HG02642 (cell line): ENCODE measurements around the gene RAB8A.

Experiments used
- ATAC-seq: cut with Tn5 transposase; IDR thresholded peaks from one replicate; pipeline ENCODE4 v1.9.1; 2021; ENCODE audit warnings: mild to moderate bottlenecking; ENCODE audit not compliant: unreplicated experiment, poor library complexity

Gene RAB8A

GRCh38 chr19:16111160-16111908, at the start of gene RAB8A:
Gene RAB8A, plus strand, starts transcription at chr19:16111889. Its CDS starts 13 bp downstream, at chr19:16111902.
- ATAC-seq = peak; percentile 93

DNA sequence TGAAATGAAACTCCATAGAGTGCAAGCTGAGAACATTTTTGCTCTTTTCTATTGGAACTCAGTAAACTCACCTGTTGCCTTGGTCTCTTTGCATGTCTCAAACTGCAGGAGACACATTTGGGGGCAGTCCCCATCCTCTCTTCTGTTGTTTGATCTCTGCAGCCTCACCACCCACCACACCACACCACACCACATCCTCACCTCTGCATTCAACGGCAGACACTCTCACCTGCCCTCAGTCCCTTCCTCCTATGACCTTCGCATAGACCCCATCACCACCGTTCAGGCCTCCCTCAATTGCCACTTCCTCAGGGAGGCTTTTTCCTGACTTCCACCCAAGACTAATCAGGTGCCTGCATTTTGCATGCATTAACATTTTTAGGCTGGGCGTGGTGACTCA, 49.7 kb upstream of the RAB8A start:
- ATAC-seq = no peak

DNA sequence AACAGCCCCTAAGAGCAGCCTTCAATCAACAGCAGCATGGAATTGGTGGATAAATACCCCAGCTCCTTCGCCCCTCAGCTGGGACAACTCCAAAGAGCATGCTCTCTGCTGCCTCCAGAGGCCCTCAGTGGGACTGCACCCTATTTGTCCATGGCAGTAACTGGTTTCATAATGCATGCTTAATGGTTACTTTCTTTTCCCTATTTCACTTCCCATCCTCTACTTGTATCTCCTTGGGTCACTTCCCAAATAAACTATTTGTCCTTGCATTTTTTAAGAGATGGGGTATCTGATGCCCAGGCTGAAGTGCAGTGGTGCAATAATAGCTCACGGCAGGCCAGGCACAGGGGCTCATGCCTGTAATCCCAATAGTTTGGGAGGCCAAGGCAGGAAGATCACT, 48.9 kb upstream of the RAB8A start:
- no peak for ATAC-seq

GRCh38 chr19:16064209-16064889, 47.3 kb upstream of the RAB8A start:
- no peak for ATAC-seq

GRCh38 chr19:16066611-16067104, 45.0 kb upstream of the RAB8A start:
- no peak for ATAC-seq

GRCh38 chr19:16067205-16067938, 44.3 kb upstream of the RAB8A start:
- no peak for ATAC-seq

DNA sequence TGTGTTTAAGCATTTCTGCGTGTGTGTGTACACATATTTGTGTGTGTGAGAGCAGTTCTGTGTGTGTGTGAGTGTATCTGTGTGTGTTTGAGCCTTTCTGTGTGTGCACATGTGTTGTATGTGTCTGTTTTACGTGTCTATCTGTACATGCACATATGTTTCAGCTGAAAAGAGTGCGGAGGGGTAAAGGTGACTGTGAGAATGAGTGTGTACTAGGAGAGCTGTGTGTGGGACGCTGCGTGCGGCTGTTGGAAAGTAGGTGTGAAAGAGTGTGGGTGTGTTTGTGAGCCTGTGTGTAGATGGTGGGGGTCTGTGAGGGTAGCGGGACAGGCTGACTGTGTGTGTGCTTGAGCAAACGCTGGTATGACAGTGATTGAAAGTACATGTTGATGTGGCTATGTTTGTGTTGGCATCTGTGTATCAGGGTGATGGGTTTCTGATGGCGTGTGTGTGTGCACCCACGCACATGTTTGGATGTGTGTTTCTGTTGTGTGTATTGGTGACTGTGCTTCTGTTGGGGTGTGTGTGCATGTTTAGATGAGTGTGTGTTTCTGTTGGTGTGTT, 42.9 kb upstream of the RAB8A start:
- no peak for ATAC-seq

GRCh38 chr19:16069813-16070365, 41.8 kb upstream of the RAB8A start:
- ATAC-seq = no peak

DNA sequence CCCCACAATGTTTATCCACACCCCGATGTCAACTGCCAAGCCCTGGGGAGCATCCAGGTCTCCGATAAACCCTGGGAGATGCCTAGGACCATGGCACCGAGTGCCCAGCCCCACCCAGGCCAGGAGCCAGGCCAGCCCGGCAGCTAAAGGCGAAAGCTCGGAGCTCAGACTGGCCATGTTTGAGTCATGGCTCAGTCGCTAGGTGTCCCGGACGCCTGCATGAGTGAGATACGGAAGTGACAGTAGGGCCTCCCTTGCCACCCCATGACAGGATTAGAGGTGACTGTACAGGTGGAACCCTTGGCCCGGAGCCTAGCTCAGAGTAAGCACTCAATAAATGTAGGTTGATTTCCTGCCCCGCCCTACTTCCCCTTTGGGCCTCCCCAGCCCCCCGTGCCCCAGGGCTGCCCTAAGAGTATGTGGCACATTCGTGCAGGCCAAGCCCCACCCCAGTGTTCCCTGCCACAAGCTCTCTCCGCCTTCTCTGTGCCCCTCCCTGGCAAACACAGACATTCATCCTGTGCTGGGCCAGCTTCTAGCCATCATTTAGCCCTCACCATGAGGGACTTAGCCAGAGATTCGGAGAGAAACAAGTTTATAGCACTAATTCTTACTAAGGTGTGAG, 41.2 kb upstream of the RAB8A start:
- ATAC-seq = peak; percentile 59

- no peak for ATAC-seq
Measured at GRCh38 chr19:16071072-16071691, 40.5 kb upstream of the RAB8A start.

- no peak for ATAC-seq
Measured at GRCh38 chr19:16073481-16073880, 38.2 kb upstream of the RAB8A start.

- no peak for ATAC-seq
Measured at GRCh38 chr19:16073988-16074387, 37.7 kb upstream of the RAB8A start.

DNA sequence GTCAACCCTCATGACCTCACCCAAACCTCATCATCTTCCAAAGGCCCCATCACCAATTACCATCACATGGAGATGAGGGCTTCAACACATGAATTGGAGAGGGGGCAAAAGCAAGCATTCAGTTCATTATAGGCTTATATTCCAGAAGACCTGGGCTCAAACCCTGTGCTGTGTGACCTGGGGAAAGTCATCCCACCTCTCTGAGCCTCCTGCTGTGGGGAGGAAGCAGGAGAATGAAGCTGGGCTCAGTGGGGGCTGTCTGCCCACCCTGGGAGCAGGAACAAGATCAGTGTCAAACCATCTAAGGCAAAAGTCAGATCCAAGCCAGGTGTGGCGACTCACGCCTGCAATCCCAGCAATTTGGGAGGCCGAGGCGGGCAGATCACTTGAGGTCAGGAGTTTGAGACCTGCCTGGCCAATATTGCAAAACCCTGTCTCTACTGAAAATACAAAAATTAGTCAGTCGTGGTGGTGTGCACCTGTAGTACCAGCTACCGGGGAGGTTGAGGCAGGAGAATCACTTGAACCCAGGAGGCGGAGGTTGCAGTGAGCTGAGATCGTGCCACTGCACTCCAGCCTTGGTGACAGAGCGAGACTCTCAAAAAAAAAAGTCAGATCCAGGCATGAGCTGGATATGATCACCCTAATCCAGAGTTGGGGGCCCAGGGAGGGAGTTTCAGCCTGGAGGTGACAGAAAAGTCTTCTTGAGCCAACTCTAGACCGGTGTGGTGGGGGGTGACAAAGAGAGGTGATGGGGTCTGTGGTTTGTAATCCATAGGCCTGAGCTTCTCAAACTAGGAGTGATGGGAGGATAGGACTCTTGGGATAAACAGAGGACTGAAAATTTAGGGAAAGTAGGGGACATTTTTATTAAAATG, 37.0 kb upstream of the RAB8A start:
- ATAC-seq = no peak

DNA sequence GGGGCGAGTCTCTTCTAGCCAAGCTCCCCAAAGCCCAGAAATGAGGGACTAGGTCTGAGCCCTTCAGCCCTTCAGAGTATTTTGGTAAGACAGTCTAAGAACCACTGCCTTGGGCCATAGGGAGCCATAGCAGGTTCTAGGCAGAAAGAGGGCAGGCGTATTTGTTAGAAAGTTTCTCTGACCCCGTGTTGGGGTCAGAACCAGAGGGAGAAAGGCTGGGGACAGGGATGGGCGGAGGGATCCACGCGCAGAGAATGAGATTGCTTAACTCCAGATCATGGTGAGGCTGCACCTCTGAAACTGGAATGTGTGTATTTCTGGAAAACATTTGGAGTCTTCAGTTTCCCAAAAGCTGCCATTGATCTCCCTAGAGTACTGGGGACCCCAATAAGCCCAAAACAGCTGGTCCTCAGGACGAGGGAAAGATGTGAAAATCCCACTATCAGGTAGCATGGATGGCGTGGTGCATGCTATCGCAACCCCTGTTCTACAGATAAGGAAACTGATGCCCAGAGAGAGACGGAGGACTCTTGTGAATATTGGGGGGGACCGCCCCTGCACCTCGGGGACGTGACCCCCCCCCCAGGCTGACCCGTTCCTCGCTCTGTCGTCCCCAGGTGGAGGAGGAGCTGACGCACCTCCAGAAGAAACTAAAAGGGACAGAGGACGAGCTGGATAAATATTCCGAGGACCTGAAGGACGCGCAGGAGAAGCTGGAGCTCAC, 36.1 kb upstream of the RAB8A start:
- peak; percentile 3 for ATAC-seq

DNA sequence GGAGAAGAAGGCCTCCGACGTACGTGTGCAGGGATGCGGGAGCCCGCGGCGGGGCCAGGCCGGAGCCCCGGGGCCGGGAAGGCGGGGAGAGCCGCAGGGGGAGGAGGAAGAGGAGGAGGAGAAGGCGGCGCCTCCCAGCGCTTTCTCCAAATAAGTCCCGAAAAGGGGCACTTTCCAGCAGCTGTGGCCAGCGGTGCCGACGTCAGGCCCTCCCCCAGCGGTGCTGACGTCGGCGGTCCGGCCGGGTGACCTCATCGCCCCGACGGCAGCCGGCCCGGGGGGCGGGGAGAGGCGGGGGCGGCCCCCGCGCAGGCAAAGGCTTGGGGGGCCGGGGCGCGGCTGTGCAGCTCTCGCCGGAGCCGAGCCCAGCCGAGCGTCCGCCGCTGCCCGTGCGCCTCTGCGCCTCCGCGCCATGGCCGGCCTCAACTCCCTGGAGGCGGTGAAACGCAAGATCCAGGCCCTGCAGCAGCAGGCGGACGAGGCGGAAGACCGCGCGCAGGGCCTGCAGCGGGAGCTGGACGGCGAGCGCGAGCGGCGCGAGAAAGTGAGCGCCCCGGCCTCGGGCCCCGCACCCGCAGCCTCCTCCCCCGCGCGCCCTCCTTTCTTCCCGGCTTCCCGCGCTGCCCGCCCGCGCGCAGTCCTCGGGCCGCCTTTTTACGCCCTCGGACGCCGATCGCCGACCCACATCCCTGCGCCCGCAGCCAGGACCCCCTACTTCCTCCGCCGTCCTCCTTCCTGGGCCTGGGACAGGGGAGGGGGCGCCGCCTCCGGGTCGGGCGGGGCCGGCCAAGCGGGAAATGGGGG, 35.3 kb upstream of the RAB8A start, which contains the start of gene TPM4:
TSS of gene TPM4 (plus strand) at position 342 of the 804 bp plus-strand sequence. CDS start at position 413, 71 bp downstream.
- peak; percentile 66 for ATAC-seq

DNA sequence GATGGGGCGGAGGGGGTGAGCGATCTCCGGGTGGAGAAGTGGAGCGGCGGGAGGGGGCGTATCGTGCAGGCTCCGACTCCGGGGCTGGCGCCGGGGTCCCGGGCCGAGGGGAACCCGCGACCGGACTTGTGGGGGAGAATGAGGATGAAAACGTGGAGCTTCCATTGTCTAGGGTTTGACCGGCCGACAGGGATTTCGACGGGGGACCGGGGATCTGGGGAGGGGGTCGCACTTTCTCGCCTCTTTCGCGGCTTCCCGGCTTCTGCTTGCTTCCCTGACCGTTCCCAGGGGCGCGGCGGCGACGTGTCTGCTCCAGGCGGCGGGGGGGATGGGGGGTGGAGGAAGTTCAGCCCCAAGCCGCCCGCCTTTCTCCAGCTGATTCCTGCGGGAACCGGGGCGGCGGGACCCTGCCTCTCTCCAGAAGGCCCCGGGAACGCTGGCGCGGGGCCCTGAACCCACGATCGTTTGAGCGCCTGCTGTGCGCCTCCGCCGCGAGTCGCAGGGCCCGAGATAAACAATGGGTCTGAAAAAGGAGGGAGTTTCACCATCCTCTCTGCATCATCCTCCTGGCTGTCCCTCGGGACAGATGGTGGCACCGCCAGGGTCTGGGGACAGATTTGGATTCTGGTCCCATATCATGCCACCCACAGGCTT, 34.6 kb upstream of the RAB8A start:
- ATAC-seq = peak; percentile 4
